22Rv1 (cell line): ENCODE results near the gene ARID3A.

ENCODE experiments used
- H3K27ac ChIP-seq: fragments of 450-650 bp; 2 replicates; pipeline ENCODE4 v1.5.1; 2017
- ZFX ChIP-seq: fragments of 450-650 bp; IDR thresholded peaks from 2 replicates; pipeline ENCODE4 v1.6.1; 2017; ENCODE audit warnings: antibody characterized with exemption, borderline replicate concordance
- TF ChIP-seq, protein P1 (sequence below): fragments of 450-650 bp; IDR thresholded peaks from 2 replicates; pipeline ENCODE4 v1.5.1; 2017; ENCODE audit warnings: mild to moderate bottlenecking

Gene ARID3A

DNA sequence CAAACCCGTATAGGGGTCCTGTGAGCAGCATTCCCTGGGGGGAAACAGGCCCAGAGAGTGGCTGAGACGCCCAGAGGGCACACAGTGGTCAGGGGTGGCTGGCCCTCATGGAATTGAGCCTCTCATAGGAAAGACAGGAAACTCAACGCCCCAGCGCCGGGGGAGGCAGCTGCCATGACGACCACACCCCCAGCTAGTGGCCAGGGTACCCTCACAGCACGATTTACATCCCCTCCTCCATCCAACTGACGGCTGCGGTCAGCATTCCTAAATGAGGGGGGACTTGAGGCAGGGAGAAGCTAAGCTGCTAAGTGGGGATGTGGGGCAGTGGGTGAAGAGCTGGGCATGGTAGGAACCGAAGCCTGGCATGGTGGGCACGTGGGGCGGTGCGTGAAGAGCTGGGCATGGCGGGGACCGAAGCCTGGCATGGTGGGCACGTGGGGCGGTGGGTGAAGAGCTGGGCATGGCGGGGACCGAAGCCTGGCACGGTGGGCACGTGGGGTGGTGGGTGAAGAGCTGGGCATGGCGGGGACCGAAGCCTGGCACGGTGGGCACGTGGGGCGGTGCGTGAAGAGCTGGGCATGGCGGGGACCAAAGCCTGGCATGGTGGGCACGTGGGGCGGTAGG is 42.9 kb upstream of the ARID3A start:
- no peak overlapping the region for H3K27ac ChIP-seq
- TF ChIP-seq, protein P1, sequence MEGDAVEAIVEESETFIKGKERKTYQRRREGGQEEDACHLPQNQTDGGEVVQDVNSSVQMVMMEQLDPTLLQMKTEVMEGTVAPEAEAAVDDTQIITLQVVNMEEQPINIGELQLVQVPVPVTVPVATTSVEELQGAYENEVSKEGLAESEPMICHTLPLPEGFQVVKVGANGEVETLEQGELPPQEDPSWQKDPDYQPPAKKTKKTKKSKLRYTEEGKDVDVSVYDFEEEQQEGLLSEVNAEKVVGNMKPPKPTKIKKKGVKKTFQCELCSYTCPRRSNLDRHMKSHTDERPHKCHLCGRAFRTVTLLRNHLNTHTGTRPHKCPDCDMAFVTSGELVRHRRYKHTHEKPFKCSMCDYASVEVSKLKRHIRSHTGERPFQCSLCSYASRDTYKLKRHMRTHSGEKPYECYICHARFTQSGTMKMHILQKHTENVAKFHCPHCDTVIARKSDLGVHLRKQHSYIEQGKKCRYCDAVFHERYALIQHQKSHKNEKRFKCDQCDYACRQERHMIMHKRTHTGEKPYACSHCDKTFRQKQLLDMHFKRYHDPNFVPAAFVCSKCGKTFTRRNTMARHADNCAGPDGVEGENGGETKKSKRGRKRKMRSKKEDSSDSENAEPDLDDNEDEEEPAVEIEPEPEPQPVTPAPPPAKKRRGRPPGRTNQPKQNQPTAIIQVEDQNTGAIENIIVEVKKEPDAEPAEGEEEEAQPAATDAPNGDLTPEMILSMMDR: no peak
- no peak for TF ChIP-seq ZFX

DNA sequence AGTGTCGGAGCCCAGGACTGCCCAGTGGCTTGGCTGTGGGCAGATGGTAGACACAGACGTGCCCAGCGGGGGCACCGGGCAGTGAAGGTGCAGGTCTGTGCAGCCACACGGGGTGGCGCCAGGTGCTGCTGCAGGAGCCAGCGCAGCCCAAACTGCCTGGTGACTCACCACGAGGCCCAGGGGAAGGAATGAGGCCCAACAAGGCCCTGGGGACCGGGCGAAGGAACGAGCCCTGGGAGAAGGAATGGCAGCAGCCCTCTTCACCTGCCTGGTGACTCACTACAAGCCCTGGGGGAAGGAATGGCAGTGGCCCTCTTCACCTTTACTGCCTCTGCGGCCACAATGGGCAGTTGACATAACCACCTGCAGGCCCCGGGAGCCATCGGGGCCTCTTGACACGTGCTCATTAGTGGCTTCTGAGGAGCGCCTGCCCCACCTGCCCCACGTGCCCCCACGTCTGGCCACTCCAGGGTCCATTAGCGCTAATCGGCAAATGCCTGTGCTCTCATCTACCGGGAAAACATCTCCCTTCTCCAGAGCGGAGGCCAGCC is 42.1 kb upstream of the ARID3A start:
- no peak for TF ChIP-seq ZFX
- TF ChIP-seq, protein P1: no peak
- no peak overlapping the region for H3K27ac ChIP-seq

DNA sequence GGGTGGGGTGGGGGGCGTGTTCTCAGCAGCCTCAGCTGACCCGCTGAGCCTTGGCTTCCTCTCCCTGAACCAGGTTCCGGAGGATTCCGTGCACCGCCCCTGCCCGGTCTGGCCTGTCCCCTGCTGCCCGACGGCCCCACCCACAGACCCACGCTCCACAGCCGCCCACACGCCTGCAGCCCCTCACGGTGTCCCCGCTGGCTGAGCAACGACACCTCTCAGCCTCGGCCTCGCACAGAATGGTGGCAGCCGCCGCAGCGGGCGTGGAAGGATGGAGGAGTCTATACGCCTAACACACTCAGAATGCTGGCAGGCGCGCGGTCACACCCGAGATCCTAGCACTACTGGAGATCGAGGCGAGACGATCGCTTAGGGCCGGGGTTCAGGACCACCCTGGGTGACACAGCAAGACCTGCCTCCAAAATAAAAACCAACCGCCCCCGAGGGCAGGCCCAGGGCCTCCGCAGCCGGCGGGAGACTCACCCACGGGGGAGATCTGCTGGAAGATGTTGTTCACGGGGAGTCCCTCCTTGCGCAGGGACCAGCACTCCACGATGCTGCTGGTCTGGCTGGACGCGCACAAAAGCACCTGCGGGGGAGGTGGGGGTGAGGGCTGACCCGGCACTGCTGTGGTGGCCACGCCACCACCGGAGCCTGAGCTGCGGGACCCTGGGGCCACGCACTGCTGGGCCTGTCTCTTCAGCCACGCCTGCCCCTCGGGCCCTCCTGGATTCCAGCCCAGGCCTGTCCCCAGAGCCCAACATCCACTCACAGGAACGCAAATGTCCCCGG is 41.2 kb upstream of the ARID3A start:
- H3K27ac ChIP-seq: no peak overlapping the region
- TF ChIP-seq, protein P1: no peak
- TF ChIP-seq ZFX: no peak

- H3K27ac ChIP-seq: no peak overlapping the region
- TF ChIP-seq ZFX: no peak
- TF ChIP-seq, protein P1: no peak
Measured at GRCh38 chr19:885536-886224, 40.2 kb upstream of the ARID3A start.

GRCh38 chr19:887072-887471 is 38.8 kb upstream of the ARID3A start:
- H3K27ac ChIP-seq: no peak overlapping the region
- no peak for TF ChIP-seq ZFX
- TF ChIP-seq, protein P1: no peak

- TF ChIP-seq ZFX: no peak
- TF ChIP-seq, protein P1: no peak
- no peak overlapping the region for H3K27ac ChIP-seq
Measured at GRCh38 chr19:887599-887998, 38.2 kb upstream of the ARID3A start.
